Naive thymus-derived CD4-positive, alpha-beta T cell (primary cell): ENCODE measurements around the gene AKAP13. TPM values are rescaled to one million over a fixed set of nuclear protein-coding genes. Genes with fewer than 3 reads are reported as not detected.

Experiments used
- ATAC-seq: fragments of 150-1000 bp; cut with Tn5 transposase; 2 replicates; pipeline ENCODE4 v1.10.0; 2021; ENCODE audit warnings: mild to moderate bottlenecking, moderate library complexity
- CTCF ChIA-PET: fragments of 350-600 bp; sonication (Branson Sonifier 250); formaldehyde crosslinking; loops from one replicate; lab custom pipeline; 2021; ENCODE audit warnings: antibody characterized with exemption; lab: Charles Lee
- POLR2A ChIA-PET: fragments of 350-600 bp; sonication (Branson Sonifier 250); formaldehyde crosslinking; loops from one replicate; lab custom pipeline; 2021; ENCODE audit warnings: antibody characterized with exemption, inconsistent platforms; lab: Charles Lee
- DNase-seq, 9 donors: peaks; one replicate each; pipeline versions ENCODE4 v3.0.0 to v3.0.0-alpha.2; 2020 to 2022; ENCODE audit warnings: mixed read lengths in 1 of 9
- H3K27ac ChIP-seq: one replicate; pipeline ENCODE4 v1.7.0; 2013; ENCODE audit warnings: mild to moderate bottlenecking, low read depth, low read length, moderate library complexity
- H3K27me3 ChIP-seq, 2 donors: one replicate each; pipeline ENCODE4 v1.7.0; 2013; ENCODE audit warnings: low read length in 2 of 2, mild to moderate bottlenecking in 2 of 2, moderate library complexity in 2 of 2; ENCODE audit not compliant: control insufficient read depth in 2 of 2, insufficient read depth in 2 of 2
- H3K36me3 ChIP-seq, 3 experiments: 1 replicate in 2 of 3; 2 replicates in 1 of 3; pipeline ENCODE4 v1.7.0; 2013; ENCODE audit warnings: low read length in 3 of 3, mild to moderate bottlenecking in 3 of 3, moderate library complexity in 1 of 3; ENCODE audit not compliant: insufficient read depth in 3 of 3, control insufficient read depth in 2 of 3
- H3K4me1 ChIP-seq, 2 donors: one replicate each; pipeline ENCODE4 v1.7.0; 2013; ENCODE audit warnings: low read length in 2 of 2, mild to moderate bottlenecking in 2 of 2, moderate library complexity in 1 of 2; ENCODE audit not compliant: control insufficient read depth in 2 of 2, insufficient read depth in 2 of 2
- H3K4me3 ChIP-seq: 2 replicates; pipeline ENCODE4 v1.7.0; 2013; ENCODE audit warnings: mild to moderate bottlenecking, low read length
- H3K9me3 ChIP-seq, 3 experiments: 1 replicate in 2 of 3; 2 replicates in 1 of 3; pipeline ENCODE4 v1.7.0; 2013; ENCODE audit warnings: low read length in 3 of 3; ENCODE audit not compliant: control insufficient read depth in 2 of 3
- H3K27ac Mint-ChIP-seq, 9 donors: one replicate each; pipeline ENCODE4 v1.8.0; 2020 to 2022; ENCODE audit warnings: mixed read lengths in 9 of 9, mild to moderate bottlenecking in 8 of 9, moderate library complexity in 5 of 9, inconsistent platforms in 2 of 9
- H3K27me3 Mint-ChIP-seq, 5 donors: one replicate each; pipeline ENCODE4 v1.8.0; 2021 to 2022; ENCODE audit warnings: mixed read lengths in 5 of 5, mild to moderate bottlenecking in 1 of 5
- H3K36me3 Mint-ChIP-seq, 5 donors: one replicate each; pipeline ENCODE4 v1.8.0; 2020 to 2022; ENCODE audit warnings: mixed read lengths in 5 of 5, mild to moderate bottlenecking in 3 of 5, inconsistent platforms in 1 of 5
- H3K4me1 Mint-ChIP-seq, 7 donors: one replicate each; pipeline ENCODE4 v1.8.0; 2020 to 2022; ENCODE audit warnings: mixed read lengths in 7 of 7, mild to moderate bottlenecking in 3 of 7, inconsistent platforms in 1 of 7
- H3K4me3 Mint-ChIP-seq, 10 donors: one replicate each; pipeline ENCODE4 v1.8.0; 2020 to 2022; ENCODE audit warnings: mild to moderate bottlenecking in 10 of 10, mixed read lengths in 10 of 10, moderate library complexity in 6 of 10, inconsistent platforms in 2 of 10
- H3K9me3 Mint-ChIP-seq, 11 donors: one replicate each; pipeline ENCODE4 v1.8.0; 2020 to 2022; ENCODE audit warnings: mixed read lengths in 11 of 11, mild to moderate bottlenecking in 4 of 11, inconsistent platforms in 1 of 11, moderate library complexity in 1 of 11
- intact Hi-C, 2 donors: fragments of 100-400 bp; cut with micrococcal nuclease; formaldehyde crosslinking; loops; one replicate each; pipeline ENCODE4 v1.15.1; 2023
- polyA plus RNA-seq, 2 donors: library from polyadenylated mRNA; unstranded; fragments of 300-500 nt; fragmentation: Illumina TruSeq; gene quantifications; one replicate each; pipeline ENCODE4 v1.2.3, GENCODE V29; 2021
- total RNA-seq, 6 experiments: library from RNA in 5 of 6; stranded (reverse) in 5 of 6; gene quantifications; 1 replicate in 5 of 6; 2 replicates in 1 of 6; pipeline ENCODE4 v1.2.3 and lab custom pipeline; 2021 to 2026

The AKAP13 gene
- total and polyA plus RNA-seq, 7 experiments from 2014 or later, result 108 to 400 (median 231) TPM

GRCh38 chr15:85539491-85539890 lies 159.1 kb downstream of the AKAP13 start:
- Histone ChIP-seq H3K4me3 (no peak overlapping the region), H3K27ac (no peak overlapping the region), H3K27me3 (no peaks in the 10 kb centered on the region), H3K36me3 (peaks cover 0 to 3% (median 0%) of the 10 kb centered on the region in 3 experiments), H3K4me1 (peaks cover 4 to 21% of the 10 kb centered on the region in 2 donors), H3K9me3 (no peaks in the 10 kb centered on the region)
- Mint-ChIP-seq H3K36me3 (peaks cover 4 to 34% (median 12%) of the 10 kb centered on the region in 5 donors), H3K27ac (peak overlapping the region in 2 of 9 donors; percentile 60 to 72), H3K27me3 (no peaks in the 10 kb centered on the region), H3K4me3 (no peak overlapping the region), H3K4me1 (peaks cover 61 to 83% (median 68%) of the 10 kb centered on the region in 7 donors), H3K9me3 (peaks cover 0 to 2% (median 0%) of the 10 kb centered on the region in 11 donors)
- POLR2A ChIA-PET, result interaction anchor here (0.8 kb wide), 1 partner anchor 13 kb away, joined by 6 read pairs; no protein-coding TSS in a partner anchor
- DNase-seq (no peak), ATAC-seq (no peak)
- CTCF ChIA-PET, result interaction anchor here (0.6 kb wide), 1 partner anchor 119 kb away, joined by 3 read pairs; no protein-coding TSS in a partner anchor
- intact Hi-C loops, result no loop called here

- Mint-ChIP-seq H3K4me1 (peaks cover 61 to 84% (median 70%) of the 10 kb centered on the region in 7 donors), H3K27me3 (no peaks in the 10 kb centered on the region), H3K9me3 (peaks cover 0 to 2% (median 0%) of the 10 kb centered on the region in 11 donors), H3K4me3 (no peak overlapping the region), H3K27ac (peak overlapping the region in 3 of 9 donors; percentile 46 to 72 (median 60)), H3K36me3 (peaks cover 4 to 40% (median 12%) of the 10 kb centered on the region in 5 donors)
- H3K27me3 ChIP-seq, result no peaks in the 10 kb centered on the region
- no peak overlapping the region for H3K4me3 ChIP-seq
- ChIA-PET CTCF (interaction anchor here (0.6 to 0.8 kb wide), 2 partner anchors 21 to 120 kb away, joined by 3 read pairs; no protein-coding TSS in a partner anchor), POLR2A (interaction anchor here (0.8 kb wide), 1 partner anchor 14 kb away, joined by 6 read pairs; no protein-coding TSS in a partner anchor)
- DNase-seq (no peak), ATAC-seq (no peak)
- no peak overlapping the region for H3K27ac ChIP-seq
- intact Hi-C loops, result loop anchor here (2.0 to 5.0 kb wide), 2 partner anchors 15 to 147 kb away; no protein-coding TSS in a partner anchor
- H3K4me1 ChIP-seq, result peaks cover 0 to 21% of the 10 kb centered on the region in 2 donors
- H3K36me3 ChIP-seq, result no peaks in the 10 kb centered on the region
- no peaks in the 10 kb centered on the region for H3K9me3 ChIP-seq
Measured at GRCh38 chr15:85540085-85540797, 159.8 kb downstream of the AKAP13 start.

- peak overlapping the region in 1 of 10 donors; percentile 16 for H3K4me3 Mint-ChIP-seq
Measured at GRCh38 chr15:85541744-85542143, 161.3 kb downstream of the AKAP13 start.

DNA sequence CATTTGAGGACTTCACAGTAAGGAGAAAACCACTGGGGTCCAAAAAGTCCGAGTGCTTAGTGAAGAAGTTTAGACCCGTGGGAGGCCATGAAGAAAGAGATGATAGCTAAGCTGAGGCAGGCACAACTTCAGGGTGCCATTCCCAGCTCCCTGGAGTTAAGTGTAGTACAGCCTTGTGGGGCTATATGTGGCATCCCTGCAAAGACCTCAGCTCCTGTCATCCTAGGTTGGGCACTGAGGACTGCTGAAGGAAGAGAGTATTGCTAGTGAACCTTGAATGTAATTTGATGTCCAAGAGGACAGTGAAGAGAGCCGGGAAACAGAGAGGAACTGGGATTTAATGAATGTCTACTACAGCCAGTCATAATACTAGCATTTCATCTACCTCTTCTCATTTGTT lies 162.1 kb downstream of the AKAP13 start:
- Histone ChIP-seq H3K27me3 (no peaks in the 10 kb centered on the region), H3K9me3 (no peaks in the 10 kb centered on the region), H3K4me1 (peaks cover 0 to 21% of the 10 kb centered on the region in 2 donors), H3K36me3 (no peaks in the 10 kb centered on the region), H3K4me3 (no peak overlapping the region), H3K27ac (no peak overlapping the region)
- Mint-ChIP-seq H3K4me1 (peaks cover 53 to 81% (median 75%) of the 10 kb centered on the region in 7 donors), H3K4me3 (peak overlapping the region in 9 of 10 donors; percentile 0 to 76 (median 29)), H3K27me3 (no peaks in the 10 kb centered on the region), H3K27ac (peak overlapping the region in 7 of 9 donors; percentile 2 to 76 (median 67)), H3K9me3 (peaks cover 0 to 2% (median 0%) of the 10 kb centered on the region in 11 donors), H3K36me3 (peaks cover 8 to 40% (median 18%) of the 10 kb centered on the region in 5 donors)
- ATAC-seq, result no peak
- ChIA-PET CTCF (no interaction called here), POLR2A (no interaction called here)
- intact Hi-C loops, result loop anchor here in 1 of 2 donors (5.0 kb wide), 1 partner anchor 145 kb away; no protein-coding TSS in a partner anchor
- DNase-seq, result no peak

More at GRCh38 chr15:85541744-85542143, 161.3 kb downstream of the AKAP13 start:
- peaks cover 53 to 79% (median 71%) of the 10 kb centered on the region in 7 donors for H3K4me1 Mint-ChIP-seq
- H3K4me3 ChIP-seq, result no peak overlapping the region
- H3K27me3 ChIP-seq, result no peaks in the 10 kb centered on the region
- DNase-seq (peak in 1 of 9 donors; percentile 4), ATAC-seq (no peak)
- ChIA-PET POLR2A (interaction anchor here (0.7 kb wide), 1 partner anchor 41 kb away, joined by 3 read pairs; no protein-coding TSS in a partner anchor), CTCF (no interaction called here)
- H3K4me1 ChIP-seq, result peaks cover 0 to 21% of the 10 kb centered on the region in 2 donors
- H3K27ac ChIP-seq, result no peak overlapping the region
- H3K36me3 ChIP-seq, result no peaks in the 10 kb centered on the region
- H3K27ac Mint-ChIP-seq, result peak overlapping the region in 3 of 9 donors; percentile 11 to 55 (median 12)
- H3K9me3 Mint-ChIP-seq, result peaks cover 0 to 2% (median 0%) of the 10 kb centered on the region in 11 donors
- H3K27me3 Mint-ChIP-seq, result no peaks in the 10 kb centered on the region
- intact Hi-C loops, result loop anchor here (2.0 to 5.0 kb wide), 2 partner anchors 13 to 146 kb away; no protein-coding TSS in a partner anchor
- H3K36me3 Mint-ChIP-seq, result peaks cover 8 to 39% (median 12%) of the 10 kb centered on the region in 5 donors
- H3K9me3 ChIP-seq, result no peaks in the 10 kb centered on the region

GRCh38 chr15:85542895-85543331 lies 162.5 kb downstream of the AKAP13 start:
- H3K27me3 Mint-ChIP-seq, result no peaks in the 10 kb centered on the region
- ChIA-PET POLR2A (no interaction called here), CTCF (no interaction called here)
- no peak for ATAC-seq
- peaks cover 0 to 2% (median 0%) of the 10 kb centered on the region in 11 donors for H3K9me3 Mint-ChIP-seq
- H3K36me3 ChIP-seq, result no peaks in the 10 kb centered on the region
- no peak overlapping the region for H3K4me3 ChIP-seq
- H3K4me1 Mint-ChIP-seq, result peaks cover 52 to 82% (median 77%) of the 10 kb centered on the region in 7 donors
- H3K36me3 Mint-ChIP-seq, result peaks cover 8 to 38% (median 19%) of the 10 kb centered on the region in 5 donors
- no peak for DNase-seq
- H3K27me3 ChIP-seq, result no peaks in the 10 kb centered on the region
- intact Hi-C loops, result loop anchor here (1.0 to 5.0 kb wide), 2 partner anchors 39 to 144 kb away; no protein-coding TSS in a partner anchor
- peak overlapping the region in 6 of 9 donors; percentile 26 to 87 (median 58) for H3K27ac Mint-ChIP-seq
- H3K4me1 ChIP-seq, result peaks cover 0 to 21% of the 10 kb centered on the region in 2 donors
- H3K9me3 ChIP-seq, result no peaks in the 10 kb centered on the region
- H3K4me3 Mint-ChIP-seq, result peak overlapping the region in 8 of 10 donors; percentile 2 to 76 (median 46)
- no peak overlapping the region for H3K27ac ChIP-seq

DNA sequence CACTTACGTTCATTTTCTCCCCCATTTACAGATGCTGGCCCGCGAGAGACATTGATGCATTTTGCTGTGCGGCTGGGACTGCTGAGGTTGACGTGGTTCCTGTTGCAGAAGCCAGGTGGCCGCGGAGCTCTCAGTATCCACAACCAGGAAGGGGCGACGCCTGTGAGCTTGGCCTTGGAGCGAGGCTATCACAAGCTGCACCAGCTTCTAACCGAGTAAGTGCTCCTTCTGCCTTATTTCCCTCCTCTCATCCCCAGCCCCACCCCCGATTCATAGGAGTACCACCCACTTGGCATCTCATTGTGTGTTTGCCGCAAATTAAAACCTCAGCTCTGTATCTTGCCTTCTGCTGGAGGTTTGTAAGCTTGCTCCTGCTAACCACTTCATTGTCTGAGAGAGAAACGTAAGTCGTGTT lies 163.3 kb downstream of the AKAP13 start:
- Histone ChIP-seq H3K9me3 (no peaks in the 10 kb centered on the region), H3K4me1 (peaks cover 0 to 21% of the 10 kb centered on the region in 2 donors), H3K27ac (peak overlapping the region; percentile 32), H3K27me3 (no peaks in the 10 kb centered on the region), H3K36me3 (no peaks in the 10 kb centered on the region), H3K4me3 (no peak overlapping the region)
- Mint-ChIP-seq H3K4me3 (peak overlapping the region; percentile 46 to 76 (median 63)), H3K27ac (peak overlapping the region; percentile 44 to 93 (median 69)), H3K9me3 (peaks cover 0 to 2% (median 0%) of the 10 kb centered on the region in 11 donors), H3K36me3 (peaks cover 8 to 37% (median 21%) of the 10 kb centered on the region in 5 donors), H3K4me1 (peaks cover 49 to 87% (median 77%) of the 10 kb centered on the region in 7 donors), H3K27me3 (no peaks in the 10 kb centered on the region)
- ATAC-seq, result peak; percentile 81
- intact Hi-C loops, result loop anchor here (1.0 to 5.0 kb wide), 2 partner anchors 39 to 144 kb away; no protein-coding TSS in a partner anchor
- DNase-seq, result peak in 8 of 9 donors; percentile 18 to 60 (median 40)
- CTCF ChIA-PET, result no interaction called here
- POLR2A ChIA-PET, result no interaction called here
